ENCODE measurements around the gene LARP4.
"Not testable (repeated sequence)": the region's sequence is repeated elsewhere in the genome, so short reads cannot be mapped to it uniquely, and the experiment has no call there.

Gene LARP4

DNA sequence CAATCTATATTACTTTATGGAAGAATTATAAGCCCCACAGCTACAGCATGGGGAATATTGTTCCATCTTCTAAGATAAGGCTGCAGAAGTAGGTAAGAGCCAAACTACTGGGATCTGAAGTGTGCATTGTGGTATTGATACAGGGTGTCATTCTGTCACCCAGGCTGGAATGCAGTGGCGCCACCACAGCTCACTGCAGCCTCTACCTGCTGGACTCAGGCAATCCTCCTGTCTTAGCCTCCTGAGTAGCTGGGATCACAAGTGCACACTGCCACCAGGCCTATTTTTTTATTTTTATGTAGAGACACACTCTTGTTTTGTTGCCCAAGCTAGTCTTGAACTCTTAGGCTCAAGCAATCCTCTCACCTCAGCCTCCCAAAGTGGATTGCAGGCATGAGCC is 82.8 kb downstream of the LARP4 start:
- no peak for DNase-seq (ENCODE audit: low read depth)

DNA sequence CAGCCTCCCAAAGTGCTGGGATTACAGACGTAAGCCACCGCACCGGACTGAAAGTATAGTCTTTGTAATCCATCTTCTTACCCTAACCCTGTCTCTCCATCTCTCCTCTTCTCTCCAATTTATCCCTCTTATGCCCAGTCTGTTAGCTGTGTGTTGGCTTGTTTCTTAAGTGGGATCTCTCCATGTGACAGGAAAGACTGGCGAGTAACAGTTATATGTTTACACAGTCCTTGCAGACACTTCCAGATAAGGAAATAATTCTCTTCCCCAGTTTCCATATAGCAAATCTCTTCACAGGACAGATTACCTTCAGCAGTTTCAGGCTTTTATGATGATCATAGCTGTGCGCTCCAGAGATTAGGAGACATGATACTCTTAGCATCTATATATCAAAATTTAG is 88.1 kb downstream of the LARP4 start:
- no peak for DNase-seq (ENCODE audit: low read depth)

- not testable (repeated sequence) for DNase-seq (ENCODE audit: low read depth)
Measured at GRCh38 chr12:50498119-50498518, 97.4 kb downstream of the LARP4 start.

DNA sequence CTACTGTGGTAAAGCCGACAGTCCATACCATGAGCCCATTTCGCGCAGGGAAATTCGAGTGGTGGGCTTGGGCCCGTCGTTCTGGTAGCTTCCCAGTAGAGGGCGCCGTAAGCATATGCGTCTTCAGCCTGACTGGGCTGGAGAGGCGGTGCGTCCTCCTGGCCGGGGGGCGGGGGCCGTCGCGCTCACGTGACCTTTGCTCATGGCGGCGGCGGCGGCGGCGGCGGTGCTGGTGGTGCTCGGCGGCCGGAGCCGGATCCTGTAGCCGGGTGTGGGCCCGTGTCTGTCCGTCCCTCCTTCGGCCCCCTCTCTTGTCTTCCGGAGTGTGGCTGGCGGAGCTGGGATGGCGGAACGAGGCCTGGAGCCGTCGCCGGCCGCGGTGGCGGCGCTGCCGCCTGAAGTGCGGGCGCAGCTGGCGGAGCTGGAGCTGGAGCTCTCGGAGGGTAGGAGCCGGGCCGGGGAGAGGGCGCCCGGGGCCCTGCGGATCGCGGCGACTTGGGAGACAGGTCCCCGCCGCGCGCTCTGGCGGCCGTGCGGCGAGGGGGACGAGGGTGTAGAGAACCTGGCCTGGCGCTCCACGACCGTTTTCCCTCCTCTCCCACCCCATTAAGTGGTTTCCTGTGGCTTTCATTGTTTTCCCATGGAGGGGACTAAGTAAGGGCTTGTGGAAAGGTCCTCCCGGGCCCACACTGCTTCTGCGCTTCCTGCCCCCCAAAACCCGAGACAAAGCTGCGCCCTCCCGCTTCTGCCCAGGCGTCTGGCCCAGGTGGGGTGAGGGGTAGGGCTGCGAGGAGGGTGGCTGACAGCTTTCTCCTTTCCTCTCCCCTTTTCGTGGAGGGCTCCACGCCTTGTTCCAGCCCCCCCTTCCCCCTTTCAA is 104.4 kb downstream of the LARP4 start, which contains the start of gene DIP2B:
Gene DIP2B, plus strand, starts transcription at position 188 of the 877 bp plus-strand sequence. Its CDS starts 156 bp downstream, at position 344.
- DNase-seq (ENCODE audit: low read depth) = peak; percentile 31

DNA sequence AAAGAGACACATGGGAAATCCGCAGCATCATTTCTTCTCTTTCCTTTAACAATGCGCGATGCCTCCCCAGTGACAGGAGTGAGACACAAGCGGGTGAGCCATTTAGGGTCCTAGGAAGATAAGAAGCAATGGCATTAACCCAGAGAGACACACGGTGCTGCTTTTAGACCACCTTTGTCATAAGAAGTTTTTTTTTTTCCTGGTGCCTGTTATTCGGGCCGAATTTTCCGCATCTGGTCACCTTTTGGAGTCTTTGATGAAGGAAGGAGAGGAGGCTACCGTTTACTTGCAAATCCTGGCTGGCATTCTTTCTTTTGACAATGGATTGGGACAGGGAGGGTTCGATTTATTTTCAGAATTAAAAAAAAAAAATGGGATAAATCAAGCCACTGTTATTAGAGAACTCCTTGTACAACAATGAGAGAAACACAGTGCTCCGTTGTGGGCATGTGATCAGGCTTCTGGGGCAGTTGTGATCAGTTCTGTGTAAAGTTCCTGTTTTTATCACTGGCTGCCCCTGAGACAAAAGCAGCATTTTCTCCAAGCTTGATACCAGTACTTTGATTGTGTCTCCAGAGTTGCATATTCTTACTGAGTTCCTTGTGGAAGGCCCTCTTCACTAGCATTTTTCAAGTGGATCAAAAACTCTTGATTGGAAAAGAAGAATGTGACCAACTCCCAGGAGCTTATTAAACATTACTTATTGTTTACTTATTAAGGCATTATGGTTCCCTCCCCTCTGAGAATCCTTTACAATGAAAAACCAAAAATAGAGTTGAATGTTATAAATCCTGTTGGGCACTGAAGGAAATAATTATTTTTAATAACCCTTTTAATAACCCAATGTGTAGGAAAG is 105.2 kb downstream of the LARP4 start:
- DNase-seq (ENCODE audit: low read depth) = no peak

DNA sequence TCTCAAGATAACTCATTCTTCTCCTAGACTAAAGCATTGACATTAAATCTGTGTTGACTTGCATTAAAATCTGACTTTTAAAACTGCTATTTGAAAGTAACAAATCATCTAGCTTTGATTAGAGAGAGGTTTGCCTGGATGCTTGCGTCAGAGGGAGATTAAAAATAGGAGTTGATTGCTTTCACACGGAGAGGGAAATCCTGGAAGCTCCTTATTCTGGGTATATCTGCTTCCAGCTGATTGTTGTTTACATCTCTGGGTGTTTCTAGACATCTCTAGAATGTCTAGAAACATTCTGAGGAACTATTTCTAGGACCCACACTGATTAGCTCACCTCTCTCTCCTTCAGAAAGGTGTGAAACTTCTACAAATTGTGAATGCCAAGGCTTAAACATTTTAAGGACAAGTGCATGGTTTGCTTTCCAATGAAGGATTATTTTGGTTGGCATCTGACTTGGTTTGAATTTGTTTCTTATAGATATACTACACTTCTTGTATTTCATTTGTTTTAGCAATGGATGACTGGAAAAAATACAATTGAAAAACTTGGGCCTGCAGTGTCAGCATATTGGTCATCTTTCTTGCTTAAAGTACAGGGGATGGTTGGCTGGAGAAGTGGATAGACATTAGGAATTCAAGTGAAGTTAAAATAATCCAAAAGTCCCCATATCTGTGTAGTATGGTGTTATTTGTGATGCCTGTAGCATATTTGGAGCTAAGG is 106.2 kb downstream of the LARP4 start:
- DNase-seq (ENCODE audit: low read depth) = no peak

- DNase-seq (ENCODE audit: low read depth) = no peak
Measured at GRCh38 chr12:50507474-50507838, 106.8 kb downstream of the LARP4 start.

- DNase-seq (ENCODE audit: low read depth) = no peak
Measured at GRCh38 chr12:50507930-50508329, 107.2 kb downstream of the LARP4 start.

DNA sequence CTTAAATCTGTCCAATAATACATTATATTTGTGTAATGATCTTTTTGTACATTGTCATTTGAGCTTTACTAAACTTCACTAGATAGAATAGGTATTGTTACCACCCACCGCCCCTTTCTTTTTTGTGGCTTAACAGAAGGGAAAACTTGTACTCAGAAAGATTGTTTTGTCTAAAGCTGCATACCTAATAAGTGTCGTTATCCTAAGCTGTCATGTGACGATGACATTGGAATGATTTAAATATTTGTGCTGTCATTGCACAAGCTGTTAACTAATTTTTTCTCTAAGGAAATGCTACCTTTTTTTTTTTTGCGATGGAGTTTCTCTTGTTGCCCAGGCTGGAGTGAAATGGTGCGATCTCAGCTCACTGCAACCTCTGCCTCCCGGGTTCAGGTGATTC is 107.7 kb downstream of the LARP4 start:
- no peak for DNase-seq (ENCODE audit: low read depth)

DNA sequence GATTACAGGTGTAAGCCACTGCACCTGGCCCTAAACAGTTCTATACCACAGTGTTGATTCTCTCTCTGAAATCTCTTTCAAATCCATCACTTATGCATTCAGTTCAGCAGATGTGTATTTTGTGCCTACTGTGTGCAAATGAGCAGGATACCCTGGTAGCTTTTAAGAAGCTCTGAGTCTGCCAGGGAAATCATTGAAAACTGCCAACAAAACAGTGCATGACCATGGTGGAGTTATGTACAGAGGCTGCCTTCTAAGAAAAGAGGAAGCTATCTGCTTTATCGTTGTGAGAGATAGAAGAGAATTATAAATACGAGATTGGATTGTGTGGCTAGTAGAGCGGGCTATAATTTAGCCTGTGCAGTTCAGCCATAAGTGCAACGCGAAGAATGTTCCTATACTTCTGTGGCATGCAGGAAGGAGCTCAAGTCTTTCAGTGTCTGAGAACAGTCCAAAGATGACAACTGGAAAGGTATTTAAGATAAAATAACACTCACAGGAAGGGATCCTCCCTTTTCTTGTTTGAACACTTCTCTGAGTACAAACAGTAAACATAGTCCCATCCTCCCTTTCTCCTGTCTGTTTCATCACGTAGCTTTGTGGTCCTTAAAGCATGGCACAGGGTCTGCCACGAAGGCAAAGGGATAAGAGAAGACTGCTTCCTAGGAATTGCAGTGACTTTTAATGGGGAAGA is 108.4 kb downstream of the LARP4 start:
- no peak for DNase-seq (ENCODE audit: low read depth)

GRCh38 chr12:50514526-50515276 is 114.0 kb downstream of the LARP4 start:
- DNase-seq (ENCODE audit: low read depth) = no peak

- DNase-seq (ENCODE audit: low read depth) = no peak
Measured at GRCh38 chr12:50515587-50515986, 114.9 kb downstream of the LARP4 start.

- DNase-seq (ENCODE audit: low read depth) = peak; percentile 13
Measured at GRCh38 chr12:50517421-50518048, 116.8 kb downstream of the LARP4 start.

GRCh38 chr12:50518090-50518489 is 117.4 kb downstream of the LARP4 start:
- DNase-seq (ENCODE audit: low read depth) = no peak

DNA sequence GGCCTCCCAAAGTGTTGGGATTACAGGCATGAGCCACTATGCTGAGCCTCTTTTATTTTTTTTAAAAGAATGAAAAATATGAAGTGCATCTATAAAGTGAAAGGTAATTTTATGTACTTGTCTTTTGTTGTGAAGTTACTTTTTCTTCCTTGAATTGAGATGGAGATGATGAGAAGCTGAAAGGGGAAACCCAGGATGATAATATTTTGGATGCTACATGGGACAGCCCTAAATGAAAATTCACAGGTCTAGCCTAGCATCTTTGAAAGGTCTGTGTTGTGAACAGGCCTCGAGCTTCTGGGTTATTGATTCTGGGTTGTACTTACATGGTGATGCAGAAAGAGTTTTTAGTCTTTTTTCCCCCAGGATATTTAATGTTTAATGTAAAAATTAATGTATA is 118.7 kb downstream of the LARP4 start:
- DNase-seq (ENCODE audit: low read depth) = no peak

GRCh38 chr12:50520416-50521207 is 119.9 kb downstream of the LARP4 start:
- no peak for DNase-seq (ENCODE audit: low read depth)

GRCh38 chr12:50521781-50522180 is 121.1 kb downstream of the LARP4 start:
- DNase-seq (ENCODE audit: low read depth) = not testable (repeated sequence)

GRCh38 chr12:50523772-50524171 is 123.1 kb downstream of the LARP4 start:
- no peak for DNase-seq (ENCODE audit: low read depth)

GRCh38 chr12:50524621-50525020 is 123.9 kb downstream of the LARP4 start:
- no peak for DNase-seq (ENCODE audit: low read depth)

- no peak for DNase-seq (ENCODE audit: low read depth)
Measured at GRCh38 chr12:50525422-50525821, 124.7 kb downstream of the LARP4 start.

Measured in non-pigmented ciliary epithelial cell (primary cell).